Retina (tissue), 1 donor: ENCODE data around the gene PLEKHN1.

ENCODE experiments used
- DNase-seq: peaks from one replicate; pipeline ENCODE4 v3.0.0-alpha.2; 2016

PLEKHN1 gene

DNA sequence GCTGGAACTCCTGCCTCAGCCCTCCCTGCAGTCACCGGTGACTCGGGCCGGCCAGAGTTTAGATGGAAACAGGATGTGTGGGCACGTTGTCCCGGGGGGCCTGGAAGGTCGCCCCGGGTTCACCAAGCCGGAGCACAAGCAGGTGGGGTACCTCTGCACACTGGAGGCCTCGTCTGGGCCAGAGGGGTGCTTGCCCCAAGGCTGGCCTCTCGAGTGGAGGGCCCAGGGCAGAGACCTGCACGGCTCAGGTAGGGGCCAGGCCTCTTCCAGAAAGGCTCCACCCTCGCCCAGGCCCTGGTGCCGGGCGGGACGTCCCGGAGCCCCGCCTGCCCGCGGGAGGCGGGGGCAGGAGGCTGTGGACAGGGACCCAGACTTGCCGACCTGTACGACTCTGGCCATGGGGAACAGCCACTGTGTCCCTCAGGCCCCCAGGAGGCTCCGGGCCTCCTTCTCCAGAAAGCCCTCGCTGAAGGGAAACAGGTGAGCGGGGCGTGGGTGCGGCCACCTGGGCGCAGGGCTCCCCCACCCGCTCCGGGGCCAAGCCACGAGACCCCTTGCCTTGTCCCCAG is at the start of gene PLEKHN1:
TSS of gene PLEKHN1 (plus strand) at position 348 of the 569 bp plus-strand sequence. CDS start at position 398, 50 bp downstream.
- no peak for DNase-seq

DNA sequence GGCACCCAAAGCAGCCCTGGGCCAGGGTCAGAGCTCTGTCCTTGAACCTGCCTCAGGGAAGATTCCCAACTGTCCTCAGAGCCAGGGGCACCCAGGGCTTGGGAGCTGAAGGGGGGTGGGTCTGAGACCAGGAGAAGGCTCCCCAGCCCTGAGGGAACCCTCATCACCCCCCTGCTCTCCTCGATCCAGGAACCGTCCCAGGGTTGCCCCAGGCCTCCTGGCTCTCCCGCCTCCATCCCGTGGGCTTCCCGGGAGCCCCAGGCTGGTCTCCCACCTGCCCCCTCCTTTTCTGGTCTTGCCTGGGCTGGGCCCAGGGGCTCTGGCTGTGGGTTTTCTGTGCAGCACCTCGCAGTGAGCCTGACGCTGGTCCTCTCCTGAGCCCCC is 49.2 kb upstream of the PLEKHN1 start:
- peak; percentile 61 for DNase-seq

DNA sequence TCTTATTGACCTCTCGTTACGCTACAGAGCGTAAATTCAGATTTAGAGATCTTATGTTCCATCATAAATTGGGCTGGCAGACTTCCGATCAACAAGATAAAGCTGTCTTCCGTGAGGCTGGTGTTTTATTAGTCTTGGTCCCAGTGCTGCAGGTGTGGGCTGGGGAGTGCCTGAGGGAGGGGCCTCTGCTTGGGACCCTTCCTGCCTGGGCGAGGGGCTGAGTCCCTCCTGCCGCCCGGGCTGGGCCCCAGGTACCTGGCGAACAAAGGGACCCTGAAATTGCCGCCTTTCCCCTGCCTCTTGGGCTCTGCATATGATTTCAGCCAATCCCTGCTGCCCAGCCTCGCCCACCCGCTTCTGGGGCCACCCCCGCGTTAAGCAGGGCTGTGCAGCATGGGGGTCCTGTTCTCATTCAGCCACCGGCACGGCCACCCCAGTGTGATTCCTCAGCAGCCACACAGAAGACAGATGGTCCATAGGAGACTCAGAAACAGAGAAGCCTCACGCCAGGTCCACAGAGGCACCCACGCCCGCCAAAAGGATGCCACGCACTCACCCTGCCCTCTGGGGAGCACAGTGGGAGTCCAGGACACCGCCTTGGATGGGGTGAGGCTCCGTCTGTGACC is 48.7 kb upstream of the PLEKHN1 start:
- DNase-seq = peak; percentile 48

DNA sequence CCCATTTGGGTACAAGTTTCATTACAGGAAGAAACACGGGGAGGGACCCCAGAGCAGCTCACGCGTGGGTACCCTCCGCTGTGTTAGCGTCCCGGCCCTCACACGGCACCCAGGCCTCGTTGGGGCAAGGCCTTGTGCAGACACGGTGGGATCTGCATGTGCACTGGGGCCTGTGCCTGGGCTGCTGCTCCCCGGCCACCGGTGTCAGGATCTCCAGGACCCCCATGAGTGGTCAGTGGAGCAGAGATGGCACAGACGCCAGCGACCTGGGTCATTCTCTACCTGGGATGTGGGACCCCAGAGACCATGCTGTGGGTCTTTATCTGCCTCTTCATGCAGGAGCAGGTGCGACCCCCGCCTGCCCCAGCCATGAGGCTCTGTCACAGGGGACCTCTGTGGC is 47.9 kb upstream of the PLEKHN1 start:
- no peak for DNase-seq

GRCh38 chr1:918843-919242 is 47.4 kb upstream of the PLEKHN1 start:
- DNase-seq = no peak

DNA sequence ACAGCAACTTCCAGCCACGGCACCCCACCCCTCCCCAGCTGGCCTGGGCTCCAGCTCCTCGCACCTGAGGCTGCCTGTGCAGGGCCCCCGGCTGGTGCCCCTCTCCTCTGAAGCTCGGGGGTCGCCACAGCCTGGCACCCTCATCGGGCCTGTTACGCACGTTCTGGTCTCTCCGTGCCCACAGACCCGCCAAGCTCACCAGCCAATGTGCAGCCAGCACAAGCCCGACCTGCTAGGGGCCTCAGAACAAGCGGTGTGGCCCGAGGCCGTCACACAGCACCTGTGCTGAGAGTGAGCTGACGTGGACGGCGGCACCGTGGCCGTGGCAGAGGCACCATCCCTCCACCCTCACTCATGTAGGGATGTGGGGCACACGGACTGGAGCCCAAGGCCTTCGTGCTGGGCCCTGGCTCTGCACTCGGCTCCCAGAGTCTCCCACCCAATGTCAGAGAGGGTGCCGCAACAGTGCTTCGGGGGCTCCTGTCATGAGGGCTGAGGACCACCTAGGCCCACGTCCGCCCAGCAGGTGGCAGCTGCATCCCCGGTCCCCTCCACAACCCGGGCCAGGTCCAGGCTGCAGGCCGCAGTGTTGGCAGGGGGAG is 46.9 kb upstream of the PLEKHN1 start:
- no peak for DNase-seq

DNA sequence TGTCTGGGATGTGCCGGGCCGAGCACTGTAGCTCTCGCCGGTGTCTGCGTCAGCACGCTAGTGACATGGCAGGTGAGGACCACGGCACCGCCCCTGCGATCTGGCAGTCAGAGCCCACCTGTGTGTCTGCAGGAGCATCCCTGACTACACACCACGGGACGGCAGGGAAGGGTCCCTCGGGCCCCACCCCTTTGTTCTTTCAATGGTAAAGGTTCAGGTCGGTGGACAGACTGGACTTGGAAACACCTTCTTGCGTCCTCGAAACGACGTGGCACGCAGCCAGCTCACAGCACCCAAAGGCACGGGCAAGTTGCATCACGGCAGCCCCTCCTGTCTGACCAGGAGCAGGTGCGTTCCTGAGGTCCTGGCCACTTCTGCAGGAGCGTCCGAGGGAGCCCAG is 46.3 kb upstream of the PLEKHN1 start:
- no peak for DNase-seq

DNA sequence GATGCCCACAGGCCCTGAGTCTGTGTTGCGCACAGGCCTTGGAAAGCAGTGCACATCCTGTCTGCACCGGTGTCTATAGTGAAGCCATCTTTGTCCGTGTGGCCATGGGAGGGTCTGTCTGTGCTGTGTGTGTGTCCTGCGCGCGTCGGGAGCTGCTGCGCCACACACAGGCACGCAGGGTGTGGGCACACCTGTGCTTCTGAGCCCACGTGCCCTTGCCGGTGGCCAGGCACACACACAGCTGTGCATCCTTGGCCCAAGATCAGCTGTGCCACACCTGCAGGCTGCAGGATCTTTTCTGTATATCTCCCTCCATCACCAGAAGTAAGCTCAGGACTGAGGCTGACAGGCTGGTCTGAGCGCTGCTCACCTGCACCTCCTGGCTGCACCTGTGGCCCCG is 45.8 kb upstream of the PLEKHN1 start:
- no peak for DNase-seq

DNA sequence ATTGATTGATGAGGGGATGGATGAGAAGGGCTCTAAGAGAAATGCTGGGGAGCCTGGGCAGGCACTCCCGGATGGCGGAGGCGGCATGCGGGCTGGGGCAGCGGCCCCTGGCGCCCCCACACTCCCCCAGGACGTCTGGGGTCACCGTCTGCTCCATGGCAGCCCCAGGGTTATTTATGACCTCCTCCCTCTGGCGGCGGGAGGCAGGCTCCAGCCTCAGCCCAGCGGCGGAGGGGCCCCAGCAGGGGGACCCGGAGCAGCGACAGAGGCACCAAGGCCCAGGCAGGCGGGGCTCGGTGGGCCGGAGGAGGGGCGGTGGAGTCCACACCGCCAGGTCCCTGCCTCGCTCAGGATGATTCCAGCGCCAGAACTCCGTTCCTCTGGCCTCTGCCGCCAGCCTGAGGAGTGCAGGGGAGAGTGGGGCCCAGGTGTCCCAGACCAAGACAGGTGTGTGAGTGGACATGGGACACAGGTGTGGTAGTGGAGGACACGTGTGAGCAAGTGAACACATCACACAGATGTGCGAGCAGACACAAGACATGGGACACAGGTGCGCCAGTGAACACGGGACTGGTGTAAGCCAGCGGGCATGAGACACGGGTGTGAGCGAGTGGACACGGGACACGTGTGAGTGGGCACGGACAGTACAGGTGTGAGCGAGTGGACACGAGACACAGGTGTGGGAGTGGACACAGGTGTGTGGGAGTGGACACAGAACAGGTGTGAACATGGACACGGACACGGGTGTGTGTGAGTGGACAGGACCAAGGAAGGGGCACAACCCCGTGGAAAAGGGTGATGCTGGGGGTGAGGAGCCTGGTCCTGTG is 45.1 kb upstream of the PLEKHN1 start:
- DNase-seq = peak; percentile 94

GRCh38 chr1:923131-923990 is 42.9 kb upstream of the PLEKHN1 start, which contains the start of gene SAMD11:
Gene SAMD11, plus strand, starts transcription at chr1:923923. Its CDS starts 509 bp downstream, at chr1:924432.
- DNase-seq = peak; percentile 92

- DNase-seq = no peak
Observed at GRCh38 chr1:923991-924655, 42.2 kb upstream of the PLEKHN1 start.

DNA sequence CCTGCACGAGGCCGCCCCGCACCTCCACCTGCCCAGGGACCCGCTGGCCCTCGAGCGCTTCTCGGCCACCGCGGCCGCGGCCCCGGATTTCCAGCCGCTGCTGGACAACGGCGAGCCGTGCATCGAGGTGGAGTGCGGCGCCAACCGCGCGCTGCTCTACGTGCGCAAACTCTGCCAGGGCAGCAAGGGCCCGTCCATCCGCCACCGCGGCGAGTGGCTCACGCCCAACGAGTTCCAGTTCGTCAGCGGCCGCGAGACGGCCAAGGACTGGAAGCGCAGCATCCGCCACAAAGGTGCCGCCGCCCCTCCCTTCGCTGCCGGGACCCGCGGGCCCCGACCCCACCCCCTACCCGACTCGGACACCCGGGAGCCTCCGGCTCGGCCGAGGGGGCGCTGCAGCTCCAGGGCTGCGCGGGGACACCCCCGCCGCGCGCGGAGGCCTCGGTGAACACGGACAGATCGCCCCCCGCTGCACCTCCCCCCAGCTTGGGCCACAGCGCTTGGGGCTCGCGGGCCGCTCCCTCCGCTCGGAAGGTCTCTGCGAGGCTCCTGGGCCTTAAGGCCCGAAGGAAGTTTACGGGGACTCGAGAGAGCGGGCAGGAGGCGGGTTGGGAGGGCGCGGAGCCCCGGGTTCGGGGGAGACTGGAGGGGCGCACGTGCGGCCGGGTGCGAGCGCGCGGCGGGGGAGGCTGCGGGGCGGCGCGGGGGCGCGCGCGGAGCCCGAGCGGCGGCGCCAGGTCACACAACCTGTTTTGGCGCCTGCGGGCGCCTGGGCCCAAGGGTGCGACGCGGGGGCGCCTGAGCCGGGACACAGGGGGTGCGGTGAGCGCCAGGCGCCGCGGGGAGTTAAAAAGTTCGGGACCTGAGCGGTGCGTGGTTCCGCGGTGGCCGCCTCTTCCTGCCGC is 41.4 kb upstream of the PLEKHN1 start:
- DNase-seq = peak; percentile 73

GRCh38 chr1:925561-926421 is 40.5 kb upstream of the PLEKHN1 start:
- peak; percentile 61 for DNase-seq

DNA sequence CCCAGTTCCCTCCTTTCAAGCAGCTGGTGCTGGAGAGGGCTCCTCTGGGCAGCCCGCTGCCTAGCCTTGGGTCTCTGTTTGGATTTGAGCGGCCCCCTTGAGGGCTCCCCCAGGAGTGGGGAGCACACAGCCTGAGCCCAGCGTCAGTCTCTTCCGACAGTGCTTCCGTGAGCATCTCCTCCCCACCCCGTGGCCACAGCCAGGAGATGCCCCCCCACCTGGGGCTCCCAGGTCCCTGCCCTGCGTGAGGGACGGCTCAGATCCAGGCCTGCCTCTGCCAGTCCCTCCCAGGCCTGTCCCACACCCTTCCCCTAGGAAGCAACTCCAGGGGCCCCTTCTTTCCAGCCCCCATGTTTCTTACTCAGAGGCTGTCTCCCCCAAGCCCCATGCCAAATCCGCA is 39.0 kb upstream of the PLEKHN1 start:
- DNase-seq = no peak

- no peak for DNase-seq
Observed at GRCh38 chr1:927748-928147, 38.5 kb upstream of the PLEKHN1 start.

DNA sequence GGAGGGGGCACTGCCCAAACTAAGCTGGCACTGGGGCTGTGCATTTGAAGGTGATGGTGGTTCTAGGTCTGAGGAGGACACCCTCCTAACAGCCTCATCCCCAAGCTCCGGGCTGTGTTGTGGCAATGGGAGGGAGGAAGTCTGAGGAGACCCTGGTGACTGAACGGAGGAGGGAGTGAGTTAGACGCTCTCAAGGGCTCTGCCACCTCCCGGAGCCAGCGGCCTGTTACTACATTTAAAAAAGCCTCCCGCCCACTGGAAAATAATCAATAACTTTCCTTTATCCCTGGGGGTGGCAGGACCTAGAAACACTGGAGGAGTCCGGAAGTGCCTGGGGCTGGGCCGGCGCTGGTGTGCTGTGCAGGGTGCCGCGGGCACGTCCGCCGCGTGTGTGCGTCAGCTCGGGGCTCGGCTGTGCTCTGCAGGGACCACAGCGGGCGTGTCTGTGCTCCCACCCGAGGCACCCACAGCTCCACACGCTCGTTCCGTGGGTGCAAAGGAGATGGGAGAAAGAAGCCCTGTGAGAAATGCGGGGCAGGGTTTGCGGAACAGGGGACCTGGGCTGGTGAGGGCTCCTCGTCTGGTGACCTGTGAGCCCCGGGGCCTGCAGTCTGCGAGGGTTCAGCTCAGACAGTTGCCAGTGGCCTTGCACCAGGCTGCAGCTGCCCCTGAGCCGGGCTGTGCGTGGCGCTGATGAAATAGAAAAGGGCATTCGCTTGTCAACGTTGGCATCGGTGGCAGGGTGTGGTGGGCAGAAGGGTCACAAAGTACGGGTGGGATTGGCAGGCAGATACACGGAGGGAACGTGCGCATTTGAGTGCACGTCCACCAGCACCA is 37.2 kb upstream of the PLEKHN1 start:
- DNase-seq = no peak

GRCh38 chr1:929712-930632 is 36.3 kb upstream of the PLEKHN1 start:
- DNase-seq = no peak

DNA sequence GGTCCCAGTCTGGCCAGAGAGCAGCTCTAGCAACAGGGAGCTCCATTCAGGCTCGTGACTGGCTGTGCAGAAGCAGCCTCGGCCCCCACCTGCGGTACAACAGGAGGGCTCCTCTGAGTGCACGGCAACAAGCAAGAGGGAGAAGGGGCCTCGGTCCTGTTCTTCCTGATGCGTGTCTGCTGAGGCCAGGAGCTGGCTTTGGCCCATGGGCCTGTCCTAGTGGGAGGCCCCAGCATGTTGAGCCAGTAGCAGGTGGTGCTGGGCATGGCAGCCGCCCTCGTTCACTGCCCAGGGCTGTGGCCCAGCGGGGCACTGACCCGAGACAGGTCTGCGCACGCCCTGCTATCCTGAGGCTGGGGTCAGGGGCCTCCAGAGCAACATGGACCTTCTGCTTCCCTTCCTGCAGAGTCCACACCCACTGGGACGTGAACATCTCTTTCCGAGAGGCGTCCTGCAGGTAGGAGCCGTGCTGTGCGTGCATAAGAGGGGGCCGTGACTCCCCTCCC is 35.6 kb upstream of the PLEKHN1 start:
- DNase-seq = no peak
